GM23338 (cell line): ENCODE results near the gene MXRA8.

Experiments used
- CREB1 ChIP-seq: fragments of 250-450 bp; sonication (Bioruptor Pico); IDR thresholded peaks from 2 replicates; pipeline ENCODE4 v1.5.0; 2020; ENCODE audit warnings: low read depth, mild to moderate bottlenecking, moderate library complexity
- EZH2 ChIP-seq: fragments of 200-600 bp; sonication (generic); IDR thresholded peaks from one replicate; pipeline ENCODE4 v1.8.0; 2017; ENCODE audit warnings: antibody characterized with exemption, mild to moderate bottlenecking, low read depth; ENCODE audit not compliant: unreplicated experiment
- POLR2AphosphoS5 ChIP-seq: IDR thresholded peaks from 2 replicates; pipeline ENCODE4 v1.6.1; 2016; ENCODE audit warnings: antibody characterized with exemption, low read depth
- REST ChIP-seq: IDR thresholded peaks from one replicate; pipeline ENCODE4 v1.6.1; 2018; ENCODE audit warnings: antibody characterized with exemption; ENCODE audit not compliant: unreplicated experiment
- ZNF331 ChIP-seq: fragments of 250-450 bp; sonication (Bioruptor Pico); IDR thresholded peaks from 2 replicates; pipeline ENCODE4 v1.5.0; 2020; ENCODE audit warnings: low read depth, mild to moderate bottlenecking, moderate library complexity
- TF ChIP-seq, protein P1 (sequence below), 2 experiments: fragments of 200-600 bp in 1 of 2; sonication (generic) in 1 of 2; conservative IDR thresholded peaks; 2 replicates each; pipeline versions ENCODE4 v1.5.1 to v1.6.1; 2016 to 2017; ENCODE audit warnings: antibody characterized with exemption in 2 of 2, low read depth in 2 of 2, mild to moderate bottlenecking in 2 of 2, moderate library complexity in 1 of 2

DNA sequence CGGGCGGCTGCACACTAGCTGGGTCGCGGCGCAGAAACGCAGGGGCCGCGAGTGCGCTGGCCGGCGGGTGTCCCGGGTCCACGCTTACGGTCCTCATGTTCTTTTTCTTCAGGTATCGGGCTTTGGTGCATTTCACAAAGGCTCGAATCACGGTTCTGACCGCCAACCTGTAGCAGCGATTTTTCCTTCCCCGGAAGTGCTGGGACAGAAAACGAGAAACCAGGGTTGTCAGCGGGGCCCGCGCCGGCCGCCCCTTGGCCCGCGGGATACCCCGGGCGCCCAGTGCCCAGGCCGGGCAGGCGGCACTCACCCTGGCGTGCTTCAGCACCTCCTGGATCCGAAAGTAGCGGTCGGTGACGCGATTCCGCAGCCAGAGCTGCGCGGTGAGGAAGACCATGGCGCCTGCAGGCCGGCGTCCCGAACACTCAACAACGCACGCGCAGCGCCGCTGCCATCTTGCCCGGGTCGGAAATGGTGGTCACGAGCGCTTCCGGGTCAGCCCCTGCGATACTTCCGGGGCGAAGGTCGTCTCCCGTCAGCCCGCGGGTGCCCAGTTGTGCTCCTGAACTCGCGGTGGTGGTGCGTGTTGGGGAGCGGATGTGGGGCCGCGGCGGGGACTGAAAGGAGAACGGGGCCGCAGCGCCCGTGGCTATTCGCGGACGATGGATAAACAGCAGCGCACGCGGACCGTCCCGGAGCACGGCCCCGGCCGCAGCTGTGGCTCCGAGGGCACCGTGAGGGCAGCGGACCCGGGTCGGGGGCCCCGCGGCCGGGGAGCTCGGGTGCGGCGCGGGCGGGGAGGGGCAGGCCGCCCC lies 48.7 kb upstream of the MXRA8 start, which contains the start of gene MRPL20:
- TF ChIP-seq ZNF331 (CRISPR knock-in tag) (no peak), EZH2 (no peak), CREB1 (0 out of 2 replicates have a peak, but pooled peaks have one; percentile 54), REST (peak; percentile 28), POLR2AphosphoS5 (peak; percentile 98)
- TF ChIP-seq, protein P1, sequence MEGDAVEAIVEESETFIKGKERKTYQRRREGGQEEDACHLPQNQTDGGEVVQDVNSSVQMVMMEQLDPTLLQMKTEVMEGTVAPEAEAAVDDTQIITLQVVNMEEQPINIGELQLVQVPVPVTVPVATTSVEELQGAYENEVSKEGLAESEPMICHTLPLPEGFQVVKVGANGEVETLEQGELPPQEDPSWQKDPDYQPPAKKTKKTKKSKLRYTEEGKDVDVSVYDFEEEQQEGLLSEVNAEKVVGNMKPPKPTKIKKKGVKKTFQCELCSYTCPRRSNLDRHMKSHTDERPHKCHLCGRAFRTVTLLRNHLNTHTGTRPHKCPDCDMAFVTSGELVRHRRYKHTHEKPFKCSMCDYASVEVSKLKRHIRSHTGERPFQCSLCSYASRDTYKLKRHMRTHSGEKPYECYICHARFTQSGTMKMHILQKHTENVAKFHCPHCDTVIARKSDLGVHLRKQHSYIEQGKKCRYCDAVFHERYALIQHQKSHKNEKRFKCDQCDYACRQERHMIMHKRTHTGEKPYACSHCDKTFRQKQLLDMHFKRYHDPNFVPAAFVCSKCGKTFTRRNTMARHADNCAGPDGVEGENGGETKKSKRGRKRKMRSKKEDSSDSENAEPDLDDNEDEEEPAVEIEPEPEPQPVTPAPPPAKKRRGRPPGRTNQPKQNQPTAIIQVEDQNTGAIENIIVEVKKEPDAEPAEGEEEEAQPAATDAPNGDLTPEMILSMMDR (conservative IDR thresholded peaks at IDR 0.05; ENCODE audit: low read depth in 2 of 2): no peak
